HG03439 (cell line): ENCODE measurements around the gene RNF39.

Experiments
- ATAC-seq: cut with Tn5 transposase; IDR thresholded peaks from one replicate; pipeline ENCODE4 v1.9.1; 2021; ENCODE audit warnings: mild to moderate bottlenecking, moderate library complexity; ENCODE audit not compliant: unreplicated experiment

Gene RNF39

DNA sequence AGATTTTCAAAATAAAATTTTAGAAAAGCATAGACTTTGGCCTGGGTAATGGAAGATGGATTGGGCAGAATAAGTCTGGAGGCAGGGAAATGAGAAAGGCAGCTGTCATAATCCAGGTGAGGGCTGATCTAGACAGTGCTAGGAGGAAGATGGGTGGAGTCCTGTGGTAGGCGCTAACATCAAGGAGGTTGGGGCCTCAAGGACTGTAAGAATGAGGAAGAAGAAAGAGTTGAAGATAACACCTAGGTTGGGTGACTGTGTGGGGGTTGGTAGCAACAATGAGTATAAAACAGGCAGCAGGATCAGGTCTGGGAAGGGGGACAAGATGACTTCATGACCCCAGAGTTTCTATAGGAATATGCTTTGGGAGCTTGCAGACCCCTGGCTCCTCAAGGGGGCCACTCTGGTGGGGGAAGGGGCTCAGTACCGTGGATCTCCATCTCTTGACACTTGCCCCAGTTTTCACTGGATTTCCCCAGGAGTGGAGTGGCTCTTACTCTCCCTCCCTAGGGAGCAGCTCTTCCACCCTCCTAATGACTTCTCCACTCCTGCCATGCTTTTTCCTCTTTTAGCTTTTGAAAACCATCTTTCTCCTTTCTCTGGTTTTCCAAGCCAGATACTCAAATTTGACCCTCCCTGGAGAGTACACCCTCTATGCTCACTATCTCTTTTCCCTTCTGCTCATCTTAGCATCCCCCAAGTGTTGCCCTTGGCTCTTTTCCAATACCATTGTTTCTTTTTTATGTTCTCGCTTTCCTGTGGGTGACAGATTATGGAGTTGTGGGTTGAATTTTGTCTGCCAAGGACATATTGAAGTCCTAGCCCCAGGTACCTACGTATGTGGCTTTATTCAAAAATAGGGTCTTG is 22.6 kb upstream of the RNF39 start:
- ATAC-seq = no peak

DNA sequence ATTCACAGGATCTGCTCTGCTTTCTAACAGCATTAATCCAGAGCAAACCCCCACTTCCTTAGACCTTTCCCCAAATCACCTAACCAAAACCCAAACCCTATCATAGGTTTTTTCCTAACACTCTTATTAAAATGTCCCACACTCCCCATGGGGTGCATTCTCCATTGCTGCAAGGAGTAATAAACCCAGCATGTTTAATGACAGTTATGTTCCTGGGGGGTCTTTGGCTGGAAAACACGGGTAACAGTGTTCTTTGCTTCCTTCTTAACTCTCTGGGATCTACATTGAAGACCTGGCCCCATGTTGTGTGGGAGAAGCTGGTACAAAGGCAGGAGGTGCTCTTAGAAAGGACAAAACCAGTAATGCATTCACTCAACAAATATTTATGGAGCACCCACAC is 21.3 kb upstream of the RNF39 start:
- no peak for ATAC-seq

DNA sequence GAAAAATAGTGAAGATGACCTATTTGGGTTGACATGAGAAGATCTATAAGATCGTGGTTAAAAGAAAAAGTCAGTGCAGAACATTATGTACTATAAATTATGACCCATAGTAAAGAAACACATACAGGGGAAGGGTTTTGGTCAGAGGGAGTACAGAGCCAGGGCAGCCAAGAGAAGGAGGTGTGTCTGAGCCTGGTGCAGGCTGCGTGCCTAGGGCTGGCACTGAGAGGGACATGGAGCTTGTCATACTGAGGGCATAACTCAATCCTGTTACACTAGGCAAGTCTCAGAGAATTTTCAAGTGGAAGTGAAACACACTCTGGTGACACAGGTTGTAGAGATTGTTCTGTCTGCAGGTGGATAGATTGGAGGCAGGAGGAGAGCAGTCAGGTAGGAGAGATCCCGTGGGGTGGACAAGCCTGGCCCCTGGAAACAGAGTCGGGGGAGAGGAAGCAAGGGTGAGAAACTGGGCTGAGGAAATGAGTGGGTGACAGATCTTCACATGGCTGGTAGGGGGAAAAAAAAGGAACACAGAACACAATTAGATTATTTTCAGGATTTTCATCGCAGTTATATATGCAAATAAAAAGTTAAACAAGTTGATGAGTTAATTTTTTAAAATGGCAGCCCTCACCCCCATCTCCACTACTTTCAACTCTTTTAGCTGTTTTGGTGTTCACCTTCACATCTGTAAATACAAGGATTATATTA is 18.5 kb upstream of the RNF39 start:
- no peak for ATAC-seq

DNA sequence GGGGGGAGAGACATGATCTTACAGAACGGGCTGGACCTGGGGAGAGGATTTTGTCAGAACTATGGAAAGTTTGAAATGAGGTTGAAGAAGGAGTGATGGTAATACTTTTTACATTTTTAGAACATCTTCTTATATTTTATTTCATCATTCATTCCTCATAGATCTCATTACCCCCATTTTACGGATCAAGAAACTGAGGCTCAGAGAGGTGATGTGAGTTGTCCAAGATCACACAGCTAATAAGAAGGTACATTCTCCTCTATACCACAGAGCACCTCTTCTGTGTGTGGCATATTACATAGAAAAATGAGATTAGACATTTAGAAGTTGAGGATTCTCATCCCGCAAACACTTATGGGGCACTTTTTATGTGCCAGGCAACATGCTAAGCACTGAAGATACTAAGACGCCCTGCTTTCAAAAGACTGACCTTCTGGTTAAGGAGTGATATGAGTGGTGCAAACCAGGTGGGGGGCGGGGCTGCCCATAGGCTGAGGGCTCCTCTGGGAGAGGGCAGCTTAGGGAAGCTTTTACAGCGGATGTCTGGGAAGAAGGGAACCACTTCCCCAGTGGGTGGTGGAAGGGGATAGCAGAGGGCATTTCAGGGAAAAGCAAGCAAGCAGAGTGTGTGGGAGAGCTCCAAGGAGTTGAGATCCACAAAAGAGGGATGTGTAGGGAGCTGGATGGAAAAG is 17.4 kb upstream of the RNF39 start:
- no peak for ATAC-seq

DNA sequence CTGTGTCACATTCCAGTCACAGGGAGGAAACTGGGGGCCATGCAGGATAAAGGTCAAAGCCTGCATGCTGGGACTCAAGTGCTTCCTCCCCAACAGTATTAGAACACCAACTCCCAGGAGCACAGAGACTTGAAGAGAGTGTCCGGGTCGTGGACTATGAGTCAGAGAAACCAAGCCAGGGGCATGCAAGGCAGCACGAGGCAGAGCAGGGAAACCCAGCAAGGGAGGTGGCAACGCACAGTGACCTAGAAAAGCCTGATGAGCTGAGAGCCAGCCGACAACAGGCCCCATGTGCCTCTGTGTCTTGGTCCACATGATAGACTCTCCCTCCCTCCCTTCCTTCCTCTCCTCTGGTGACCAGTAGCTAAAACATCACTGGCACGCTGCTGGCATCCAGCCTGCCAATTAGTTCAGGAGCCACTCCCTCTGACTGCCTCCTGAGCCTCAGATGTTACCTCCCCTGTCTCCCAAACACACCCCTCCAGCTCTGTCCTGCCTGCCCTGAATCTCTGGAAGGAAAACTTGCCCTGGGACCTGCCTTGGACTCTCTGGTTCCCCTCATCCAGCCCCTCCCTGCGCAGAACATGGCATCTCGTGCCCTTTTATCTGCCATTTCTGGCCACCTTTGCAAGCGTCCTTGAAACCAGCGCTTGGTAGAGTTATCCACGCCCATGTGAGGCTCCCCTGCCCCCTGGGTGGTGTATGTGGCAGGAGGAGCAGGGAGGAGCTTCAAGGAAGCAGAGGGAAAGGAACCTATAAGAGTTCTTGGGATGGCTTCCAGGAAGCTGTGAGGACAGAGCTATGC is 16.2 kb upstream of the RNF39 start:
- no peak for ATAC-seq

DNA sequence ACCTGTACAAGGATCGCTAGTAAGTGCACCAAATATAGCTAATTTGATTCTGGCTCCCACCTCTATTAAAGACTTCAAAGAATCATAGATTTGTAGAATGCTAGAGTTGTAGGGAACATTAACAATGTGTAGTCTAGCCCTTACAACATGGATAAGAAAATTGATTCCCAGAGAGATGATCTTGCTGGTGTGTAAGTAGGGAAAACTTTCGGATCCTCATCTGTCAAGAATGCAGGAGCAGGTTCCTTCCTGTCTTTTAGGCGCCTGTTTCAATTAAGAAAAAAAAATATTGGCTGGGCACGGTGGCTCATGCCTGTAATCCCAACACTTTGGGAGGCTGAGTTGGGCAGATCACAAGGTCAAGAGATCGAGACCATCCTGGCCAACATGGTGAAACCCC is 12.3 kb upstream of the RNF39 start:
- no peak for ATAC-seq

DNA sequence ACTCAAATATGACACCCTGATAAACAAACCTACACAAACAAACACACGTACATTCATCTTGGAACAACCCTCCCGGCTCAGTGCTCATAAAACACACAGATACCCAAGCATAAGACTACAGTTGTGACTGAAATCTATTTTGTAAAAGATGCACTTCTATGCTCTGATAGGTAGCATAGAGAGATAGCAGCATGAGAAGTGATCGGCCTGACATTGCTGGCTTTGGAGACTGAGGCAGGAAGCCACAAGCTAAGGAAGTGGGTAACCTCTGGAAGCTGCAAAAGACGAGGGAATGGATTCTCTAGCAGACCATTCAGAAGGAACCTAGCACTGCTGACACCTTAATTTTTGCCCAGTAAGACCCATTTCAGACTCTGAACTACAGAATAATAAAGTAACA is 1.6 kb upstream of the RNF39 start:
- ATAC-seq = no peak

DNA sequence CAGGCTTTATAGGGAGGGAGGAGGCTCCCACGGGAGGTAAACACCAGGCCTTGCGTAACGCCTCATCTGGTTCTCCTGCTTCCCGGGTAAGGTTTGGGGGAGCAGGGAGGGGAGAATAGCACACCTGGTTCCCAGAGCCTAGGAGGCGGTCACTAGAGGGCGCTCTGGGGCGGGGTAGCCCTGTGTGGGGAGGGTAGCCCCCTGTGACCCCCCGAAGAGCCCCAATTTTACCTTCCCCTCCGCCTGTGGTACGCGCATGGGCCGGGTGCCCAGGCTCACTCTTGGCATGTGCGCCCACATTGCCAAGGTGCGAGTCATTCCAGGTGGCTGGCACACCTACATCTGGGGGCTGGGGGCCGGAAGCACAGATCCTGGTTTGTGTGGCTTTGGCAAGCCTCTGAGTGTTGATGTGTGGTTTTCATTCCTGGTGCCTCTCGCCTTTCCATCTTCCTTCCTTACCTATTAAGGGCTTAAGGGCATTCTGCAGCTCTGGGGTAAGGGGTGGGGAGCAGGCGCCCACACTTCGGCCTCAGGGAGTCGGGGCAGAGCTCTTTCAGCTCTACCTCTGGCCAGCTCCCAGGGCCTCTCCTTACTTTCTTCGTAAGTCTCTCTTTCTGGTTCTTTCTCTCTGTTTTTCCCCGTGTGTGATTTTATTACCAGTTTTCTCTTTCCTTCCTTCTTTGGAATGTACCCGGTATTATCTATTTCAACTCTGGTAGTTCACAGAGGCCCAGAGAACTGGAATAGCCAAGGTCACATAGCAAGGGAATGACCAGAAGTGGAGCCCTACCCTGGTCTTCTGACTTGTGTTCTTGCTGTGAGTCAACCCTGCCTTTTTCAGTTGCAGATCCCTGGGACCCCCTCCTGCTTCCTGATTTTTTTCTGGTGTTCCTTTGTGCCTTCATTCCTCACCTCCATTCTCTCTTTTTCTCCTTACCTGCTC is 492 bp upstream of the RNF39 start:
- no peak for ATAC-seq

DNA sequence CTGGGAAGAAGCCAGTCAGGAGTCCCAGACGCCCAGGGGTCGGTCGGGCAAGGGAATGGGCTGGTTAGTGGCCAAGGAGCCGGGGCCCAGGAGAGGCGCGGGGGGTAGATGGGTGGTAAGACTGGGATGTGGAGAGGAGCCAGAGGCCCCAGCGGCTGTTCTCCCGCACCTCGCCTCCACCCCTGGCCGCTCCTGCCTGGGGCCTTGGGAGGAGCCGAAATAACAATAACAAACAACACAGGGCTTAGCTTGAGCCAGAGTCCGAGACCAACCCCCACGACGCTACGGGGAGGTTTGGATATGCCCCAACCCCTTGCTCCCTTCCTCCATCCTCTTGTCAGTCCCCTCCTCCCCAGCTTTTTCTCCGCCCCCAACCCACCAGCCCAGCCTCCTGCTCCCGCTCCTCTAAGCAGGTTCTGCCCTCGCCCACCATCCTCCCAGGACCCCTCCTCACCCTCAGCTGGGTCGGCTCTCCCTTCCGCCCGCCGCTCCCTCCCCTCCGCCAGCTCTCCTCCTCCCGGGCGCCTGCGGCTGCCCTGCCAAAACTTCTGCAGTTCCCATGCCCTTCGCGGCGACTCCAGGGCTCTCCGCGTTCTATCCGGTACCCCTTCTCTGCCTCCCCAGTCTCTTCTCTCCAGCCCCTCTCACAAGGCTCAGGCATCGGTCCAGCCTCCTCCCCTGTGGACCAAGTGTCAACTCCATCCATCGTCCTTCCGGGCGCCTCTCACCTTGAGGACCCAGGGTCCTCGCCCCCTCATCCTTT is 1.1 kb downstream of the RNF39 start:
- no peak for ATAC-seq

DNA sequence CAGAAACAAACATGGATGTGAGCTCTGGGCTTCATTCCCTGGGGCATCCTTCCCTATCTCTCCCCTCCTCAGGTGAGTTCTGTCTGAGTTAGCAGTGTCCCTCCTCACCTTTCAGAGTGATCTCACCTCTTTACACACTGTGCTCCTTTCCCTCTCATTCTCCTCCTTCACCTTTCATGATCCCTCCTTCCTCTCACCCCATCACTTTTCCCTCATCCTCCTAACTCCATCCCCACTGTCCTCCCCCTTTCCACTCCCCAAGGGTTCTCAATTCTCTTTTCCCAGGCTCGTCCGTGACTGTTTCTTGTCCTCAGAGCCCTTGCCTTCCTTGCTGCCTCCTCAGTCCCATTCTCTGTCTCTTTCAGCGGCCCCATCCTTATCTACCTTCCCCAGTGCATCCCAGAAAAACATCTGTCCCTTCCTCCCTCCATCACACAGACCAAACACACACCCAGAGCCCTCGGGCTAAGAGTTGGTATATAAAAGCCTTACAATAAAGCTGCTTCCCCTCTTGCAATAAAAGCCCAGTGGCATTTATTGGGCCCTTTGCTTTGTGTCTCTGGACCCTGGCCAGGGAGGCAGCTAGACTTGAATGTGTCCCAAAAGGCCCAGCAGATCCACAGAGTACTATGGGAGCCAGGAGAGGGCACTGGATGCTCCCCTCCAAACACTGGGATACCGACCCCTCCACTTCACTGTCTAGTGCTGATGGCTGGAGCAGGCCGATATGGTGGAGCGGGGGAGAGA is 1.9 kb downstream of the RNF39 start:
- ATAC-seq = no peak

DNA sequence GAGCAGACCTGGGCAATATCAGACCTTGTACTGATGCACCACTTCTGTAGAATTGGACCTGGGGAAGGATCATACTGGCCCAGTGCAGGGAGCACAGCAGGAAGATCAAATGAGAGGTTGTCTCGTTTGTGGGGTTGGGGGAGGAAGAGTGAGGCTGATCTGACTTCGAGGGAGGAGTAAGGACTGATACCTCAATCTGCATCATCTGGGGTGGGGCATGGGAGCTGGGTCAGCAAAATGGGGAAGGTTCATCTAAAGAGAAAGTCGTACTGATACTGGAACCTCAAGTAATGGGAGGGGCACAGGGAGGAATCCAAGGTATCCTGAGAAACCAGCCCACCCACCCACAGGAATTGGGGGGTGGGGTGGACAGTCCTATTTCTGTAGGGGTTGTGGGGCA is 3.7 kb downstream of the RNF39 start:
- no peak for ATAC-seq

DNA sequence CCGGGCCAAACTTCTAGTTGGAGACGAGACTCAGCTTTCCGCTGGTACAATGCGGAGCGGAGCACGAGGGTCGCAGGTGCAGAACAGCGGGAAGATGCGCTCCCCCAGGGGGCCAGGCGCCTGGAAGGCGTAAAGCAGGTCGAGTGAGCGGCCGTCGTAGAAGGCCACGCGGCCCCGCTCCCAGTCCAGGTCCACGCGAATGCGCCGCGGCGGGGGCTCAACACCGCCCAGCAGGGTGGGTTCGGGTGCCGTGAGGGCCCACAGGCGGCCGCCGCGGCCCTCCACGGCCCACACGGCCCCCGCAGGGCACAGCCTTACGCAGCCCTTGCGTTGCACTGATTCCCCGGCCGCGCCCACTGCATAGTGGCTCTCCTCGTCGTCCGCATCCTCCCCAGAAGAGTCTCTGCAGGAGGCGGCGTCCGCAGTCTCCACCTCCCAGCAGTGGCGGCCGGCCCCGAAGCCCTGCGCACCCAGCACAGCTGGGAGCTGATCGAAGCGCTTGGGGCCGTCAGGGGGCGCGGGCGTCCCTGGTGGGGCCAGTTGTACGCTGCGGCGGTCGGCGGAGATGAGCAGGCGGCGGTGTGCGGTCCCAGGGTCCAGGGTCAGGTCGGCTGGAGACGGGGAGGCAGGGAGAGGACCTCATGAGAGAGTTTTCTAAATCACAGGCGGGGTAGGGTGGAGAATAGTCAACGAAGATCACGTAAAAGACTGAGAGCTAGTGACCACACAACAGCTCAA is 4.3 kb downstream of the RNF39 start:
- no peak for ATAC-seq

DNA sequence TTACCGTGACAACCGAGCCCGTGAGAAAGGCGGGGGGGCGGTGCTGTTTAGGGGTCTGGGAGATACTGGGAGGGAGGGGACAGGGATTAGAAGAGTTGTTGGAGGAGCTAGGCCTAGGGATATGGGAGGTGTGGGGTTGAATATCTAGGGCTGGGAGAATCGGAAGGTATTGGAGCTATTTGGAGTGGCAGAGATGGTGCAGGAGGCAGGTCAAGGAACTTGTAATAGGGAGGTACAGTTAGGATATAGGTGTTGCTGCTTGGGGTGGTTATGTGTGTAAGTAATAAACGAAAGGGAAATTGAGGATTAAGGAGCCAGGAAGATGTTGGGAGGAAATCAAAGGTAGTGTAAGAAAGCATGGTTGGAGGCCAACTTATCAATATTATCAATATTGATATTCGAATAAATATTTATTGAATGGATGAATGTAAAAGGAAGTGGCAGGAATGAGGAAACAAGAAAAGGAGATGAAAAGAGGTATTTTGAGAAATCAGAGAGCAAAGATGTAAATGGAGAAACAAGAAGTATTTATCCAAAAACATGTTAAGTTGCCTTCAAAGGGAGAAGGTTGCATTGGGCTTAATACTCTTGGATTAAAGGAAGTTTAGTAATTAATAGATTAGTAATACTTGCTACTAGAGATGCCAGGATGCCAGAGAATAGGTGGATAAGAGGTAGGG is 8.0 kb downstream of the RNF39 start:
- ATAC-seq = no peak

DNA sequence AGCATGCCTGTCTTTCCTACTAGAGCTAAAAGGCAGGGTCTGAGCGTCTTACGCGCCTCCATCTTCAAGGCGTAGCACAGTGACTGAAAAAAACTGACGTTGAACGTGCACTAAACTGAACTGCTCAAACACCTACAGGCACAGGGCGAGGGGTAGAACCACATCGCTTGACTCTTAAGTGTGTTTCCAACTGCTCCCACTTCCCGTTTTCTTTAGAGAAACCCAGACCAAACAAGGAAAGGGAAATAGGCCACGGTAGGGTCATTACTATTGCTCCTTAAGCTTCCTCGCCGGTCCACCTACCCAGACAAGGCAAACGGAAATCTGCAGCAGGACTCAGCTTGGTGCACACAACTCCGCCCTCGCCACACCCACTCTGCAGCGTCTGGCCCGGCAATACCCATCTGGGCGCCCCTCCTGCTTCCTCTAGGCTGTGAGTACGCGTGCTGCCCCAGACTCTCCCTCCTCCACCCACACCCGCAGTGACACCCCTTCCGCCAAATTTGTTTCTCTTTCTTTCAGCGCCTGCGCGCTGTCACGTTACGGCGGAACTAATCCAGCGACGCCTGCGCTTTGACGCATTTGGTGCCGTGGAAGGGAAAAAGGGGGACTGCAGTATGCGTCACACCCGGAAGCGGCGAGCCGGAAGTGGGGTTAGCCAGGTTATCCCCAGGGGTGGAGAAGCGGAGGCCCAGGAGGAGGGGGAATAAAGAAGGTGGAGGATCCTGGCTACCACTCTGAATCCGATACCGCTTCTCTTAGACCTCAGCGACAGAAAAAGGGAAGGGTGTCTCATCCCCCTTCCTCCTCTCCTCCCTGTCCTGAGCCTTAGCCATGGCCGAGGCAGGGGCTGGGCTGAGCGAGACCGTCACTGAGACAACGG is 8.8 kb downstream of the RNF39 start, which contains the start of gene PPP1R11:
Gene PPP1R11 (plus strand): TSS at position 622 of the 883 bp plus-strand sequence. CDS start 213 bp downstream, at position 835.
- ATAC-seq = peak; percentile 93

DNA sequence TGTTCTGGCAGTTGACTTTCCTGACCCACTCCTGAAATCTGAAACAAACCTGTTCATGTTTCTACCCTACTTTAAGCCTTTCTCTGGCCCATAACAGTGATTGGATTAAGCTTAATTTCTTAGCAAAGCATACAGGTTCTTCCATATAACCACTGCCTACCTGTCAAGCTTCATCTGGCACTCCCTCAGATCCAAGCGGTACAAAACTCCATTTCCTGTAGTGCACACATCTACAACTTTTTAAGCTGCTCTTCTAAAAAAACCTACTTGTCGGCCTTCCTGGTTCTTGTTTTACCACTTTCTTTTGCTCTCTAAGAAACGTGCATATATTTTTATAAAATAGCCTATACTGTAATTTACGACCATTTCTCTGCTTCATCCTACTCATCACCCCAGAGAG is 9.5 kb downstream of the RNF39 start:
- ATAC-seq = no peak

DNA sequence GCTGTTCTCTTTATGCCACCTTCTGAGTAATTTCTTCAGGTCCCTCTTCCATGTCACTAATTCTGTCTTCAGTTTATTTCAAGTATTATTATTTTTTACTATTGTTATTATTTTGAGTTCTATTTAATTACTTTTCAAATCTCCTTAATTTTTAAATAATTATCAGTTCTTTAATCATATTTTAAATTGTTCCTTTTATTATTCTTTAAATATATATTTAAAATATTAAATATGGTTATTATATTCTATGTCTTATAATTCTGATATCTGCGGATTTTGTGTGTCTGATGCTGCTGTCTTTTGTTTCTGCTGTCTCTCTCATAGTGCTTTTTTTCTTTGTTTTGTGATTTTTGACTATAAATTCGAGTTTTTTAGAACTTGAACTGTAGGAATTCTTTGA is 12.3 kb downstream of the RNF39 start:
- ATAC-seq = no peak
